Measurements from ENCODE around the gene NUPR2.
"Not testable (repeated sequence)": the region's sequence is repeated elsewhere in the genome, so short reads cannot be mapped to it uniquely, and the experiment has no call there.

GRCh38 chr7:56131062-56131461 lies 14.8 kb upstream of the NUPR2 start:
- TF ChIP-seq POLR2AphosphoS5 (IDR thresholded peaks at IDR 0.05); CTCF (IDR thresholded peaks at IDR 0.05); EP300 (IDR thresholded peaks at IDR 0.05; ENCODE audit: low read depth); POLR2A (IDR thresholded peaks at IDR 0.05): not testable (repeated sequence)

All from transverse colon (tissue), 4 donors.